A549 (cell line): ENCODE measurements around the gene DISP2. TPM values are rescaled to one million over a fixed set of nuclear protein-coding genes. Genes with fewer than 3 reads are reported as not detected.

Experiments used
- ATAC-seq, 2 experiments: fragments of 200-7000 bp in 1 of 2; fragments of >200 bp in 1 of 2; cut with Nextera tagmentation in 1 of 2; cut with Tn5 transposase in 1 of 2; 3 replicates each; pipeline versions ENCODE4 v1.8.0 to v1.9.1; 2018 to 2020; ENCODE audit warnings: mild to moderate bottlenecking in 1 of 2, moderate library complexity in 1 of 2
- CTCF ChIA-PET: fragments of 300-600 bp; sonication (Branson Sonifier 250); formaldehyde crosslinking; extraction: SDS; loops from one replicate; lab custom pipeline; 2021; ENCODE audit warnings: antibody characterized with exemption, inconsistent platforms; lab: Yijun Ruan, JAX
- POLR2A ChIA-PET: fragments of 350-600 bp; formaldehyde crosslinking; extraction: SDS; loops from one replicate; lab custom pipeline; 2021; ENCODE audit warnings: antibody characterized with exemption, inconsistent platforms; lab: Yijun Ruan, JAX
- DNase-seq, 2 experiments: peaks; one replicate each; pipeline versions ENCODE4 v3.0.0 to v3.0.0-alpha.2; 2011 to 2016; ENCODE audit warnings: low read depth in 1 of 2, low spot score in 1 of 2
- FAIRE-seq: peaks from 2 replicates; lab custom pipeline; 2011; peaks lifted over from hg19 to GRCh38; lab: Jason Lieb, UNC
- H3K27ac ChIP-seq, 2 experiments: fragments of >200 bp; sonication (Bioruptor Twin); formaldehyde crosslinking; 3 replicates each; pipeline ENCODE4 v1.5.1; 2016 to 2017
- H3K4me1 ChIP-seq: fragments of >200 bp; sonication (Bioruptor Twin); formaldehyde crosslinking; 3 replicates; pipeline ENCODE4 v1.6.1; 2016
- H3K4me2 ChIP-seq: fragments of >200 bp; sonication (Bioruptor Twin); formaldehyde crosslinking; 3 replicates; pipeline ENCODE4 v1.6.1; 2016
- H3K4me3 ChIP-seq: fragments of >200 bp; sonication (Bioruptor Twin); formaldehyde crosslinking; 3 replicates; pipeline ENCODE4 v1.5.1; 2016
- H3K9me3 ChIP-seq: fragments of >200 bp; sonication (Bioruptor Twin); formaldehyde crosslinking; 3 replicates; pipeline ENCODE4 v1.6.1; 2016
- CBX8 ChIP-seq: fragments of 200-600 bp; sonication (generic); IDR thresholded peaks from 2 replicates; pipeline ENCODE4 v1.6.1; 2016
- NPAS2 ChIP-seq: fragments of 250-450 bp; sonication (Bioruptor Pico); IDR thresholded peaks from 2 replicates; pipeline ENCODE4 v1.8.0; 2022; ENCODE audit warnings: mild to moderate bottlenecking, moderate library complexity, borderline replicate concordance
- RARB ChIP-seq: fragments of 250-450 bp; sonication (Bioruptor Pico); IDR thresholded peaks from 2 replicates; pipeline ENCODE4 v1.8.0; 2021; ENCODE audit warnings: mild to moderate bottlenecking, moderate library complexity
- RNF2 ChIP-seq: fragments of 200-600 bp; sonication (generic); IDR thresholded peaks from 2 replicates; pipeline ENCODE4 v1.6.1; 2016; ENCODE audit warnings: low read depth, mild to moderate bottlenecking, antibody characterized with exemption, moderate library complexity, borderline replicate concordance
- WGBS: methylation state at CpG from one replicate; pipeline ENCODE4 v1.1.6; 2017; ENCODE audit errors: missing lambda C conversion rate; 5-methylcytosine and 5-hydroxymethylcytosine counted together
- polyA plus RNA-seq, 4 experiments: library from polyadenylated mRNA; depleted of rRNA in 3 of 4; stranded (reverse); fragments of >200 nt; fragmentation: RNase III in 1 of 4; extraction: RNeasy Plus Mini Kit Qiagen cat#74134 plus additional on column Dnase treatment in 1 of 4; gene quantifications; 2 replicates in 3 of 4; 3 replicates in 1 of 4; pipeline ENCODE4 v1.2.3, GENCODE V29; 2011 to 2017
- TF ChIP-seq, protein P1 (sequence below): IDR thresholded peaks from 2 replicates; pipeline ENCODE4 v1.6.1; 2012
- TF ChIP-seq, protein P2 (sequence below): fragments of >200 bp; sonication (Bioruptor Twin); formaldehyde crosslinking; IDR thresholded peaks from 2 replicates; pipeline ENCODE4 v1.6.1; 2016
- TF ChIP-seq, protein P3 (sequence below): fragments of 150-350 bp; IDR thresholded peaks from 2 replicates; pipeline ENCODE4 v1.6.1; 2014; ENCODE audit warnings: low read depth, mild to moderate bottlenecking, low read length
- TF ChIP-seq, protein P4 (sequence below): IDR thresholded peaks from 2 replicates; pipeline ENCODE4 v1.6.1; 2012
- TF ChIP-seq, protein P5 (sequence below): fragments of 200-600 bp; sonication (generic); IDR thresholded peaks from 2 replicates; pipeline ENCODE4 v1.6.1; 2016; ENCODE audit warnings: antibody characterized with exemption, mild to moderate bottlenecking, moderate library complexity
- TF ChIP-seq, protein P6 (sequence below): fragments of 250-450 bp; sonication (Bioruptor Pico); IDR thresholded peaks from 2 replicates; pipeline ENCODE4 v1.5.0; 2020; ENCODE audit warnings: low read depth, mild to moderate bottlenecking, moderate library complexity

Gene DISP2
- polyA plus RNA-seq, 2 of the 4 experiments (the other 2 are of a cell fraction) = 0.26 to 0.56 TPM

DNA sequence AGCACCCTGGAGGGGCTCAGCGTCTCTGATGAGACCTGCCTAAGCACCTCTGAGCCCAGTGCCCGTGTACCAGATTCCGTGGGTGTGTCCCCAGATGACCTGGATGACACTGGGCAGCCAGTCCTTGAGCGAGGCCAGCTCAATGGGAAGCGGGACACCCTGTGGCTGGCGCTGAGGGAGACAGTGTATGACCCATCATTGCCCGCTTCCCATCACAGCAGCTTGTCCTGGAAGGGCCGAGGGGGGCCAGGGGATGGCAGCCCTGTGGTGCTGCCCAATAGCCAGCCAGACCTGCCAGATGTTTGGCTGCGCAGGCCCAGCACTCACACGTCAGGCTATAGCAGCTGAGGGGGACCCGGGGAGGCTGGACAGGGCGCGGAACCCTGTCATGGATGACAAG, 12.0 kb downstream of the DISP2 start:
- Histone ChIP-seq H3K4me1 (0 out of 3 replicates have a peak, but pooled peaks cover 7% of the 10 kb centered on the region), H3K4me2 (no peak overlapping the region), H3K27ac (no peak overlapping the region), H3K9me3 (no peaks in the 10 kb centered on the region), H3K4me3 (no peak overlapping the region)
- ChIA-PET CTCF (interaction anchor here (0.9 to 9.5 kb wide), 7 partner anchors 10 to 95 kb away, joined by 3 to 135 read pairs (median 6); partner anchors contain the start of genes CCDC9B and IVD), POLR2A (no interaction called here)
- ATAC-seq = no peak
- 78% methylated on average over 5 of the region's 13 CpGs for WGBS
- DNase-seq = no peak
- no peak for FAIRE-seq
- no peak for TF ChIP-seq CBX8
- no peak for TF ChIP-seq RARB

DNA sequence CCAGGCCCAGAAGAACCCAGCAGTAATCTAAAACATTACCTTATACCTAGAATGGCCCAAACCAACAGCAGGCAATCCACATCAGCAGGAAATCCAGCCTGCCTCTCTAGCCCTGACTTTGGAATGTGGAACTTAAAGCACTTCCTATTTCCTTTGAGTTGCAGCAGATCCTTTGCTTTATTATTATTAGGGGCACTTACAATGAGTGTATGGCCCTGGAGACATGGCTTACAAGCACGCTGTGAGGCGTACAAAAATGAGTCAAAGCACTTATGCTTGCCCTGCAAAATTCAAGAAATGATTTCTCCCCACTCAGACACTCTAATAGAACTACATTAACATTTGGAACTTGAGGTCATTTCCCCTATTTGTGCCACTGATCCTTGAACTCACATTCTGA, 15.0 kb downstream of the DISP2 start:
- 0 out of 3 replicates have a peak, but pooled peaks cover 3% of the 10 kb centered on the region for H3K4me1 ChIP-seq
- CTCF ChIA-PET = no interaction called here
- no peak for ATAC-seq
- no peak for FAIRE-seq
- DNase-seq = no peak
- no peak overlapping the region for H3K4me3 ChIP-seq
- POLR2A ChIA-PET = no interaction called here
- TF ChIP-seq, protein P1, sequence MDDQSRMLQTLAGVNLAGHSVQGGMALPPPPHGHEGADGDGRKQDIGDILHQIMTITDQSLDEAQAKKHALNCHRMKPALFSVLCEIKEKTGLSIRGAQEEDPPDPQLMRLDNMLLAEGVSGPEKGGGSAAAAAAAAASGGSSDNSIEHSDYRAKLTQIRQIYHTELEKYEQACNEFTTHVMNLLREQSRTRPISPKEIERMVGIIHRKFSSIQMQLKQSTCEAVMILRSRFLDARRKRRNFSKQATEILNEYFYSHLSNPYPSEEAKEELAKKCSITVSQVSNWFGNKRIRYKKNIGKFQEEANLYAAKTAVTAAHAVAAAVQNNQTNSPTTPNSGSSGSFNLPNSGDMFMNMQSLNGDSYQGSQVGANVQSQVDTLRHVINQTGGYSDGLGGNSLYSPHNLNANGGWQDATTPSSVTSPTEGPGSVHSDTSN = no peak
- TF ChIP-seq, all 56 proteins: peak for 0
- H3K9me3 ChIP-seq = no peaks in the 10 kb centered on the region
- H3K4me2 ChIP-seq = no peak overlapping the region
- WGBS = 87% methylated on average over 2 of the region's 2 CpGs
- no peak overlapping the region for H3K27ac ChIP-seq

DNA sequence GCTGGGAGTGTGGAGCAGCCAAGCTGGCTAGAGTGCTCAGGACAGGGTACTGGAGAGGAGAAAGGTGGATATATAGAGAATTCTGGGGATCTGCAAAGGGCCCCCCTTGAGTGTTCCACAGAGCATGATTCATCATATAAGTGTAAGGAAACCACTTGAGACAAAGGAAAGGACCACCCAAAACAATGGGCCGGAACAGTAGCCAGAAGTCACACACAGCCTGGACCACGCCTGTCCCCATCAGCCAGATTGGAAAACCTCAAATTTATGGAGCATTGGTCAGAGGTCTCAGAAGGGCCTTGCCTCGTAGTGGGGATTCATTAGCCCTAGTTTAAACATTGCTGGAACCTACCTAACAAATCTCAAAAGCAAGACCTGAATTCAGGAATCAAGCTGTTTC, 19.6 kb downstream of the DISP2 start:
- 88% methylated on average over 3 of the region's 3 CpGs for WGBS
- Histone ChIP-seq H3K27ac (no peak overlapping the region), H3K4me3 (no peak overlapping the region), H3K4me1 (peaks cover 19% of the 10 kb centered on the region), H3K9me3 (no peaks in the 10 kb centered on the region), H3K4me2 (no peak overlapping the region)
- FAIRE-seq (no peak), ATAC-seq (no peak), DNase-seq (no peak)
- CTCF ChIA-PET = interaction anchor here (2.5 to 3.5 kb wide), 3 partner anchors 10 to 33 kb away, joined by 8 to 14 read pairs (median 12); no protein-coding TSS in a partner anchor
- TF ChIP-seq NPAS2 (CRISPR knock-in tag) (no peak), RNF2 (no peak), CBX8 (no peak)
- TF ChIP-seq, protein P2, sequence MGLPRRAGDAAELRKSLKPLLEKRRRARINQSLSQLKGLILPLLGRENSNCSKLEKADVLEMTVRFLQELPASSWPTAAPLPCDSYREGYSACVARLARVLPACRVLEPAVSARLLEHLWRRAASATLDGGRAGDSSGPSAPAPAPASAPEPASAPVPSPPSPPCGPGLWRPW = no peak
- TF ChIP-seq, protein P3, sequence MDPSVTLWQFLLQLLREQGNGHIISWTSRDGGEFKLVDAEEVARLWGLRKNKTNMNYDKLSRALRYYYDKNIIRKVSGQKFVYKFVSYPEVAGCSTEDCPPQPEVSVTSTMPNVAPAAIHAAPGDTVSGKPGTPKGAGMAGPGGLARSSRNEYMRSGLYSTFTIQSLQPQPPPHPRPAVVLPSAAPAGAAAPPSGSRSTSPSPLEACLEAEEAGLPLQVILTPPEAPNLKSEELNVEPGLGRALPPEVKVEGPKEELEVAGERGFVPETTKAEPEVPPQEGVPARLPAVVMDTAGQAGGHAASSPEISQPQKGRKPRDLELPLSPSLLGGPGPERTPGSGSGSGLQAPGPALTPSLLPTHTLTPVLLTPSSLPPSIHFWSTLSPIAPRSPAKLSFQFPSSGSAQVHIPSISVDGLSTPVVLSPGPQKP = no peak
- TF ChIP-seq, protein P4, sequence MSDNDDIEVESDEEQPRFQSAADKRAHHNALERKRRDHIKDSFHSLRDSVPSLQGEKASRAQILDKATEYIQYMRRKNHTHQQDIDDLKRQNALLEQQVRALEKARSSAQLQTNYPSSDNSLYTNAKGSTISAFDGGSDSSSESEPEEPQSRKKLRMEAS = no peak
- TF ChIP-seq, protein P5, sequence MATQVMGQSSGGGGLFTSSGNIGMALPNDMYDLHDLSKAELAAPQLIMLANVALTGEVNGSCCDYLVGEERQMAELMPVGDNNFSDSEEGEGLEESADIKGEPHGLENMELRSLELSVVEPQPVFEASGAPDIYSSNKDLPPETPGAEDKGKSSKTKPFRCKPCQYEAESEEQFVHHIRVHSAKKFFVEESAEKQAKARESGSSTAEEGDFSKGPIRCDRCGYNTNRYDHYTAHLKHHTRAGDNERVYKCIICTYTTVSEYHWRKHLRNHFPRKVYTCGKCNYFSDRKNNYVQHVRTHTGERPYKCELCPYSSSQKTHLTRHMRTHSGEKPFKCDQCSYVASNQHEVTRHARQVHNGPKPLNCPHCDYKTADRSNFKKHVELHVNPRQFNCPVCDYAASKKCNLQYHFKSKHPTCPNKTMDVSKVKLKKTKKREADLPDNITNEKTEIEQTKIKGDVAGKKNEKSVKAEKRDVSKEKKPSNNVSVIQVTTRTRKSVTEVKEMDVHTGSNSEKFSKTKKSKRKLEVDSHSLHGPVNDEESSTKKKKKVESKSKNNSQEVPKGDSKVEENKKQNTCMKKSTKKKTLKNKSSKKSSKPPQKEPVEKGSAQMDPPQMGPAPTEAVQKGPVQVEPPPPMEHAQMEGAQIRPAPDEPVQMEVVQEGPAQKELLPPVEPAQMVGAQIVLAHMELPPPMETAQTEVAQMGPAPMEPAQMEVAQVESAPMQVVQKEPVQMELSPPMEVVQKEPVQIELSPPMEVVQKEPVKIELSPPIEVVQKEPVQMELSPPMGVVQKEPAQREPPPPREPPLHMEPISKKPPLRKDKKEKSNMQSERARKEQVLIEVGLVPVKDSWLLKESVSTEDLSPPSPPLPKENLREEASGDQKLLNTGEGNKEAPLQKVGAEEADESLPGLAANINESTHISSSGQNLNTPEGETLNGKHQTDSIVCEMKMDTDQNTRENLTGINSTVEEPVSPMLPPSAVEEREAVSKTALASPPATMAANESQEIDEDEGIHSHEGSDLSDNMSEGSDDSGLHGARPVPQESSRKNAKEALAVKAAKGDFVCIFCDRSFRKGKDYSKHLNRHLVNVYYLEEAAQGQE = no peak
- TF ChIP-seq, protein P6, sequence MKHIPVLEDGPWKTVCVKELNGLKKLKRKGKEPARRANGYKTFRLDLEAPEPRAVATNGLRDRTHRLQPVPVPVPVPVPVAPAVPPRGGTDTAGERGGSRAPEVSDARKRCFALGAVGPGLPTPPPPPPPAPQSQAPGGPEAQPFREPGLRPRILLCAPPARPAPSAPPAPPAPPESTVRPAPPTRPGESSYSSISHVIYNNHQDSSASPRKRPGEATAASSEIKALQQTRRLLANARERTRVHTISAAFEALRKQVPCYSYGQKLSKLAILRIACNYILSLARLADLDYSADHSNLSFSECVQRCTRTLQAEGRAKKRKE (CRISPR knock-in tag) = no peak
- POLR2A ChIA-PET = no interaction called here
